Astrocyte (in vitro differentiated cells and primary cell): ENCODE measurements around the gene RASGRF2. TPM values are rescaled to one million over a fixed set of nuclear protein-coding genes. Genes with fewer than 3 reads are reported as not detected.

ENCODE experiments used
- DNase-seq: peaks from one replicate; pipeline ENCODE4 v3.0.0-alpha.2; 2010; ENCODE audit warnings: low read depth
- FAIRE-seq: peaks from 2 replicates; lab custom pipeline; 2011; peaks lifted over from hg19 to GRCh38; lab: Jason Lieb, UNC
- H2AFZ ChIP-seq: 2 replicates; pipeline ENCODE4 v1.6.0; 2012; ENCODE audit warnings: low read depth, low read length, inconsistent platforms
- H3K27ac ChIP-seq: 2 replicates; pipeline ENCODE4 v1.5.1; 2011; ENCODE audit warnings: low read depth, low read length, inconsistent platforms
- H3K27me3 ChIP-seq: 2 replicates; pipeline ENCODE4 v1.6.0; 2011; ENCODE audit warnings: low read length, inconsistent platforms; ENCODE audit not compliant: insufficient read depth
- H3K36me3 ChIP-seq: 2 replicates; pipeline ENCODE4 v1.5.1; 2011; ENCODE audit warnings: low read length, inconsistent platforms; ENCODE audit not compliant: insufficient read depth
- H3K4me1 ChIP-seq: 2 replicates; pipeline ENCODE4 v1.5.1; 2011; ENCODE audit warnings: low read length, inconsistent platforms; ENCODE audit not compliant: insufficient read depth
- H3K4me2 ChIP-seq: 2 replicates; pipeline ENCODE4 v1.6.0; 2012; ENCODE audit warnings: low read length, inconsistent platforms
- H3K4me3 ChIP-seq: 2 replicates; pipeline ENCODE4 v1.5.1; 2011; ENCODE audit warnings: low read depth, mild to moderate bottlenecking, low read length, inconsistent platforms; ENCODE audit not compliant: insufficient read depth
- H3K79me2 ChIP-seq: 2 replicates; pipeline ENCODE4 v1.6.0; 2012; ENCODE audit warnings: mild to moderate bottlenecking, low read length, inconsistent platforms; ENCODE audit not compliant: insufficient read depth
- H3K9ac ChIP-seq: 2 replicates; pipeline ENCODE4 v1.6.0; 2012; ENCODE audit warnings: mild to moderate bottlenecking, low read length, inconsistent platforms
- H3K9me3 ChIP-seq: 2 replicates; pipeline ENCODE4 v1.5.1; 2012; ENCODE audit warnings: low read depth, mild to moderate bottlenecking, low read length, inconsistent platforms; ENCODE audit not compliant: insufficient read depth
- H4K20me1 ChIP-seq: 2 replicates; pipeline ENCODE4 v1.6.0; 2012; ENCODE audit warnings: low read length, inconsistent platforms; ENCODE audit not compliant: insufficient read depth
- H3K27ac Mint-ChIP-seq: one replicate; pipeline ENCODE4 v1.8.0; 2021; ENCODE audit warnings: mild to moderate bottlenecking, mixed read lengths; ENCODE audit not compliant: unreplicated experiment
- H3K27me3 Mint-ChIP-seq: one replicate; pipeline ENCODE4 v1.8.0; 2021; ENCODE audit warnings: low read depth, mixed read lengths; ENCODE audit not compliant: unreplicated experiment
- H3K36me3 Mint-ChIP-seq: one replicate; pipeline ENCODE4 v1.8.0; 2021; ENCODE audit warnings: low read depth, mixed read lengths; ENCODE audit not compliant: unreplicated experiment
- H3K4me1 Mint-ChIP-seq: one replicate; pipeline ENCODE4 v1.8.0; 2021; ENCODE audit warnings: low read depth, mixed read lengths; ENCODE audit not compliant: unreplicated experiment
- H3K4me3 Mint-ChIP-seq: one replicate; pipeline ENCODE4 v1.8.0; 2021; ENCODE audit warnings: mild to moderate bottlenecking, moderate library complexity, mixed read lengths; ENCODE audit not compliant: unreplicated experiment
- H3K9me3 Mint-ChIP-seq: one replicate; pipeline ENCODE4 v1.8.0; 2021; ENCODE audit warnings: mild to moderate bottlenecking, mixed read lengths; ENCODE audit not compliant: unreplicated experiment
- CTCF ChIP-seq: IDR thresholded peaks from 2 replicates; pipeline ENCODE4 v1.5.1; 2011; ENCODE audit warnings: low read depth, mild to moderate bottlenecking, inconsistent platforms, low read length, moderate library complexity; ENCODE audit not compliant: insufficient read depth
- EZH2 ChIP-seq: IDR thresholded peaks from 2 replicates; pipeline ENCODE4 v1.6.1; 2012; ENCODE audit warnings: mild to moderate bottlenecking, low read length, inconsistent platforms; ENCODE audit not compliant: insufficient read depth
- total RNA-seq: library from RNA; stranded (reverse); gene quantifications from 2 replicates; pipeline ENCODE4 v1.2.1, GENCODE V29; 2021

The RASGRF2 gene
- total RNA-seq, 1 donor from 2014 or later = 8.0 TPM

GRCh38 chr5:81068063-81068462 lies 107.9 kb downstream of the RASGRF2 start:
- Mint-ChIP-seq H3K4me1 (peaks cover 11% of the 10 kb centered on the region), H3K4me3 (no peak overlapping the region), H3K36me3 (peaks cover 5% of the 10 kb centered on the region), H3K27ac (no peak overlapping the region), H3K27me3 (no peaks in the 10 kb centered on the region), H3K9me3 (peaks cover 2% of the 10 kb centered on the region)
- no peak for FAIRE-seq
- Histone ChIP-seq H3K4me1 (no peaks in the 10 kb centered on the region), H3K9me3 (no peaks in the 10 kb centered on the region), H2AFZ (no peak overlapping the region), H3K4me3 (no peak overlapping the region), H3K27me3 (no peaks in the 10 kb centered on the region), H3K27ac (no peak overlapping the region), H3K36me3 (no peaks in the 10 kb centered on the region), H3K9ac (no peak overlapping the region), H4K20me1 (no peaks in the 10 kb centered on the region), H3K4me2 (no peak overlapping the region), H3K79me2 (no peaks in the 10 kb centered on the region)
- TF ChIP-seq EZH2 = no peak
- no peak for TF ChIP-seq CTCF
- DNase-seq = no peak

DNA sequence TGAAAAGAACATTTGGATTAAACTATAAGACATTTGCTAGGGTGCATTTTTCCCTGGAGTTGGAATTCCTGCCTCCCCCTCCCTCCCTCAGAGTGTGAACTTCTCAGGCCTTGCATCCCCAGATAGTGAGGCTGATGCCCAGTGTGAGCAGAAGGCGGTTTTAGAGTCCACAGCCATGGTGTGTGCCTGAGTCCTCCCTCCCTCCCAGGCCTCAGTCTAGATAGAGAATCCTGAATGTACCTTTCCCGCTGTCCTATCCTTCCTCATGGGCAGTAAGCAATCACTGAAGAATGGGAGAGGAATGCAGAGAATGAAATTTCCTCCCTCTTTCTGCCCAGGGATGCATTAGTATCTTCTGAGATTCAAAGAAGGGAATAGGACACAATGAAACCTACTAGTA lies 108.5 kb downstream of the RASGRF2 start:
- H4K20me1 ChIP-seq = no peaks in the 10 kb centered on the region
- DNase-seq (peak; percentile 10), FAIRE-seq (no peak)
- H3K9ac ChIP-seq = no peak overlapping the region
- no peak overlapping the region for H3K4me3 ChIP-seq
- Mint-ChIP-seq H3K4me1 (peaks cover 11% of the 10 kb centered on the region), H3K36me3 (peaks cover 6% of the 10 kb centered on the region), H3K27ac (peak overlapping the region; percentile 78), H3K27me3 (no peaks in the 10 kb centered on the region), H3K4me3 (no peak overlapping the region), H3K9me3 (peaks cover 2% of the 10 kb centered on the region)
- no peaks in the 10 kb centered on the region for H3K9me3 ChIP-seq
- H3K27me3 ChIP-seq = no peaks in the 10 kb centered on the region
- H3K79me2 ChIP-seq = no peaks in the 10 kb centered on the region
- no peak overlapping the region for H2AFZ ChIP-seq
- H3K4me1 ChIP-seq = no peaks in the 10 kb centered on the region
- H3K36me3 ChIP-seq = no peaks in the 10 kb centered on the region
- no peak overlapping the region for H3K27ac ChIP-seq
- TF ChIP-seq EZH2 (no peak), CTCF (no peak)
- H3K4me2 ChIP-seq = no peak overlapping the region

DNA sequence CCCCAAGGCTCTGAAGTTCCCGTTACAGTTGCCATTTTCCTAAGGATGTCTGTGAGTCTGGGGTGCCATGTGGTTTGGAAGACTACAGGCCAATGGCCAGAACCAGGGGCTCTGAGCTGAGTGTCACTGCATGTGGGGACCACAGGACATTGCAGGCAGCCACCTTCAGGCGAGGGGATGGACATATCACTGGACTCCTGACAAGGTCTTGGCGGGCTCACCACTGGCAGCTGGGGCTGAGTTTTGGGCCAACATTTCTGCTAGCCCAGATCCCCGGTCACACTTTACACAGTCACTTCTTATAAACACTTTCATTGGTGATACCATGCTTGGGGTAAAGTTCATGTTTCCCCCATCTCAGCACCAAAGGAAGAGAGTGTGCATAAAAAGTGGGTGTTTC lies 109.8 kb downstream of the RASGRF2 start:
- Histone ChIP-seq H3K9me3 (no peaks in the 10 kb centered on the region), H3K36me3 (no peaks in the 10 kb centered on the region), H2AFZ (no peak overlapping the region), H3K79me2 (no peaks in the 10 kb centered on the region), H4K20me1 (no peaks in the 10 kb centered on the region), H3K4me2 (no peak overlapping the region), H3K4me3 (no peak overlapping the region), H3K27me3 (no peaks in the 10 kb centered on the region), H3K4me1 (no peaks in the 10 kb centered on the region), H3K9ac (no peak overlapping the region), H3K27ac (no peak overlapping the region)
- H3K9me3 Mint-ChIP-seq = no peaks in the 10 kb centered on the region
- peaks cover 11% of the 10 kb centered on the region for H3K4me1 Mint-ChIP-seq
- no peaks in the 10 kb centered on the region for H3K27me3 Mint-ChIP-seq
- TF ChIP-seq CTCF (no peak), EZH2 (no peak)
- DNase-seq (no peak), FAIRE-seq (no peak)
- no peak overlapping the region for H3K4me3 Mint-ChIP-seq
- peaks cover 6% of the 10 kb centered on the region for H3K36me3 Mint-ChIP-seq
- no peak overlapping the region for H3K27ac Mint-ChIP-seq
